ENCODE results near the gene PTPRC. TPM values are rescaled to one million over a fixed set of nuclear protein-coding genes. Genes with fewer than 3 reads are reported as not detected.

Gene PTPRC
- total and polyA plus RNA-seq, 5 experiments from 2014 or later: 906 to 1,253 (median 980) TPM

GRCh38 chr1:198701766-198702539 is 63.1 kb downstream of the PTPRC start:
- DNase-seq (no peak), ATAC-seq (peak; percentile 15 to 26)
- Mint-ChIP-seq H3K4me1 (peaks cover 34 to 82% (median 74%) of the 10 kb centered on the region in 4 donors), H3K4me3 (peak overlapping the region in 7 of 10 donors; percentile 8 to 65 (median 41)), H3K36me3 (peaks cover 32 to 93% (median 63%) of the 10 kb centered on the region in 3 donors), H3K9me3 (no peaks in the 10 kb centered on the region), H3K27me3 (no peaks in the 10 kb centered on the region), H3K27ac (peak overlapping the region; percentile 6 to 90 (median 83))
- POLR2A ChIA-PET: interaction anchor here (0.8 to 1.3 kb wide), 6 partner anchors 8 to 23 kb away, joined by 3 to 4 read pairs (median 3); no protein-coding TSS in a partner anchor

GRCh38 chr1:198708761-198709525 is 70.1 kb downstream of the PTPRC start:
- no peak for ATAC-seq

GRCh38 chr1:198711837-198712236 is 73.0 kb downstream of the PTPRC start:
- H3K27me3 Mint-ChIP-seq: no peaks in the 10 kb centered on the region
- H3K36me3 Mint-ChIP-seq: peaks cover 18 to 90% (median 52%) of the 10 kb centered on the region in 3 donors
- H3K4me3 Mint-ChIP-seq: no peak overlapping the region
- no peak for DNase-seq
- H3K27ac Mint-ChIP-seq: peak overlapping the region in 5 of 10 donors; percentile 60 to 90 (median 79)
- H3K9me3 Mint-ChIP-seq: no peaks in the 10 kb centered on the region
- ATAC-seq: no peak
- POLR2A ChIA-PET: interaction anchor here (1.2 kb wide), 1 partner anchor 49 kb away, joined by 3 read pairs; no protein-coding TSS in a partner anchor
- H3K4me1 Mint-ChIP-seq: peaks cover 11 to 61% (median 31%) of the 10 kb centered on the region in 4 donors

More at GRCh38 chr1:198708761-198709525, 70.1 kb downstream of the PTPRC start:
- H3K36me3 Mint-ChIP-seq: peaks cover 17 to 90% (median 55%) of the 10 kb centered on the region in 3 donors
- H3K27ac Mint-ChIP-seq: peak overlapping the region in 8 of 10 donors; percentile 19 to 91 (median 64)
- POLR2A ChIA-PET: no interaction called here
- peaks cover 13 to 67% (median 39%) of the 10 kb centered on the region in 4 donors for H3K4me1 Mint-ChIP-seq
- no peaks in the 10 kb centered on the region for H3K9me3 Mint-ChIP-seq
- H3K4me3 Mint-ChIP-seq: peak overlapping the region in 1 of 10 donors; percentile 21
- H3K27me3 Mint-ChIP-seq: no peaks in the 10 kb centered on the region
- no peak for DNase-seq

GRCh38 chr1:198713081-198713480 is 74.2 kb downstream of the PTPRC start:
- Mint-ChIP-seq H3K9me3 (no peaks in the 10 kb centered on the region), H3K27ac (peak overlapping the region; percentile 24 to 90 (median 70)), H3K27me3 (no peaks in the 10 kb centered on the region), H3K4me3 (peak overlapping the region in 1 of 10 donors; percentile 18), H3K36me3 (peaks cover 22 to 94% (median 59%) of the 10 kb centered on the region in 3 donors), H3K4me1 (peaks cover 12 to 64% (median 38%) of the 10 kb centered on the region in 4 donors)
- ATAC-seq (no peak), DNase-seq (no peak)
- POLR2A ChIA-PET: no interaction called here

GRCh38 chr1:198714271-198714670 is 75.4 kb downstream of the PTPRC start:
- ATAC-seq: no peak
- H3K9me3 Mint-ChIP-seq: no peaks in the 10 kb centered on the region
- H3K36me3 Mint-ChIP-seq: peaks cover 12 to 93% (median 56%) of the 10 kb centered on the region in 3 donors
- peaks cover 8 to 55% (median 29%) of the 10 kb centered on the region in 4 donors for H3K4me1 Mint-ChIP-seq
- POLR2A ChIA-PET: interaction anchor here (0.6 to 1.5 kb wide), 3 partner anchors 16 to 31 kb away, joined by 3 to 4 read pairs (median 4); no protein-coding TSS in a partner anchor
- H3K4me3 Mint-ChIP-seq: no peak overlapping the region
- H3K27ac Mint-ChIP-seq: peak overlapping the region in 8 of 10 donors; percentile 20 to 76 (median 56)
- H3K27me3 Mint-ChIP-seq: no peaks in the 10 kb centered on the region
- no peak for DNase-seq

- peaks cover 11 to 60% (median 37%) of the 10 kb centered on the region in 4 donors for H3K4me1 Mint-ChIP-seq
- H3K9me3 Mint-ChIP-seq: no peaks in the 10 kb centered on the region
- no peak for DNase-seq
- POLR2A ChIA-PET: interaction anchor here (1.5 kb wide), 1 partner anchor 15 kb away, joined by 4 read pairs; no protein-coding TSS in a partner anchor
- ATAC-seq: no peak
- H3K27ac Mint-ChIP-seq: peak overlapping the region; percentile 5 to 79 (median 54)
- peaks cover 12 to 94% (median 59%) of the 10 kb centered on the region in 3 donors for H3K36me3 Mint-ChIP-seq
- peak overlapping the region in 1 of 10 donors; percentile 29 for H3K4me3 Mint-ChIP-seq
- no peaks in the 10 kb centered on the region for H3K27me3 Mint-ChIP-seq
Observed at GRCh38 chr1:198716051-198716450, 77.2 kb downstream of the PTPRC start.

- no peaks in the 10 kb centered on the region for H3K9me3 Mint-ChIP-seq
- H3K27ac Mint-ChIP-seq: peak overlapping the region in 7 of 10 donors; percentile 38 to 87 (median 57)
- H3K4me1 Mint-ChIP-seq: peaks cover 11 to 53% (median 37%) of the 10 kb centered on the region in 4 donors
- POLR2A ChIA-PET: no interaction called here
- ATAC-seq (no peak), DNase-seq (no peak)
- H3K27me3 Mint-ChIP-seq: no peaks in the 10 kb centered on the region
- H3K4me3 Mint-ChIP-seq: no peak overlapping the region
- peaks cover 12 to 87% (median 53%) of the 10 kb centered on the region in 3 donors for H3K36me3 Mint-ChIP-seq
Observed at GRCh38 chr1:198717510-198717909, 78.7 kb downstream of the PTPRC start.

GRCh38 chr1:198723127-198723526 is 84.3 kb downstream of the PTPRC start:
- peak overlapping the region in 7 of 10 donors; percentile 2 to 89 (median 64) for H3K27ac Mint-ChIP-seq
- no peaks in the 10 kb centered on the region for H3K9me3 Mint-ChIP-seq
- POLR2A ChIA-PET: interaction anchor here (1.0 to 1.2 kb wide), 3 partner anchors 9 to 44 kb away, joined by 3 read pairs; no protein-coding TSS in a partner anchor
- ATAC-seq: no peak
- H3K4me1 Mint-ChIP-seq: peaks cover 20 to 61% (median 56%) of the 10 kb centered on the region in 4 donors
- H3K4me3 Mint-ChIP-seq: peak overlapping the region in 1 of 10 donors; percentile 10
- H3K36me3 Mint-ChIP-seq: peaks cover 22 to 85% (median 49%) of the 10 kb centered on the region in 3 donors
- no peak for DNase-seq
- no peaks in the 10 kb centered on the region for H3K27me3 Mint-ChIP-seq

- Mint-ChIP-seq H3K4me1 (peaks cover 24 to 70% (median 64%) of the 10 kb centered on the region in 4 donors), H3K36me3 (peaks cover 22 to 84% (median 44%) of the 10 kb centered on the region in 3 donors), H3K27me3 (no peaks in the 10 kb centered on the region), H3K4me3 (peak overlapping the region in 9 of 10 donors; percentile 1 to 59 (median 17)), H3K9me3 (no peaks in the 10 kb centered on the region), H3K27ac (peak overlapping the region; percentile 55 to 89 (median 72))
- no peak for DNase-seq
- ATAC-seq: no peak
- POLR2A ChIA-PET: no interaction called here
Observed at GRCh38 chr1:198725090-198725489, 86.2 kb downstream of the PTPRC start.

GRCh38 chr1:198726455-198726854 is 87.6 kb downstream of the PTPRC start:
- POLR2A ChIA-PET: interaction anchor here (0.7 kb wide), 1 partner anchor 457 kb away, joined by 7 read pairs; no protein-coding TSS in a partner anchor
- no peaks in the 10 kb centered on the region for H3K9me3 Mint-ChIP-seq
- H3K36me3 Mint-ChIP-seq: peaks cover 30 to 85% (median 46%) of the 10 kb centered on the region in 3 donors
- no peaks in the 10 kb centered on the region for H3K27me3 Mint-ChIP-seq
- H3K4me3 Mint-ChIP-seq: peak overlapping the region in 3 of 10 donors; percentile 20 to 27 (median 26)
- peak overlapping the region in 7 of 10 donors; percentile 50 to 93 (median 67) for H3K27ac Mint-ChIP-seq
- ATAC-seq: peak in 1 of 2 donors; percentile 12
- H3K4me1 Mint-ChIP-seq: peaks cover 26 to 69% (median 65%) of the 10 kb centered on the region in 4 donors
- no peak for DNase-seq

GRCh38 chr1:198729195-198729863 is 90.5 kb downstream of the PTPRC start:
- Mint-ChIP-seq H3K4me3 (peak overlapping the region in 2 of 10 donors; percentile 39 to 41), H3K27me3 (no peaks in the 10 kb centered on the region), H3K4me1 (peaks cover 28 to 72% (median 69%) of the 10 kb centered on the region in 4 donors), H3K9me3 (no peaks in the 10 kb centered on the region), H3K36me3 (peaks cover 41 to 92% (median 59%) of the 10 kb centered on the region in 3 donors), H3K27ac (peak overlapping the region; percentile 36 to 89 (median 72))
- ATAC-seq (no peak), DNase-seq (no peak)
- POLR2A ChIA-PET: no interaction called here

Data from naive thymus-derived CD8-positive, alpha-beta T cell (primary cell).